OCI-LY3 (cell line): ENCODE data around the gene TMEM212.

Experiments used
- H2AFZ ChIP-seq: fragments of 200-600, 300-600 bp; shearing (Covaris generic); 2 replicates; pipeline ENCODE4 v1.6.0; 2014; ENCODE audit warnings: antibody characterized with exemption, low read depth, low read length
- H3K27ac ChIP-seq: fragments of 200-600, 300-600 bp; sonication (generic); 2 replicates; pipeline ENCODE4 v1.5.1; 2014; ENCODE audit warnings: mild to moderate bottlenecking, low read length, moderate library complexity, mixed read lengths
- H3K27me3 ChIP-seq: fragments of 200-600, 300-600 bp; sonication (generic); 2 replicates; pipeline ENCODE4 v1.6.1; 2014; ENCODE audit warnings: low read depth, low read length, mixed read lengths
- H3K36me3 ChIP-seq: fragments of 200-600, 300-600 bp; sonication (generic); replicated peaks from 2 replicates; pipeline ENCODE3; 2014; ENCODE audit warnings: low read depth, low read length, mixed read lengths
- H3K4me1 ChIP-seq: fragments of 300-600, 200-600 bp; sonication (generic); 2 replicates; pipeline ENCODE4 v1.6.1; 2014; ENCODE audit warnings: low read length, mixed read lengths
- H3K4me2 ChIP-seq: fragments of 200-600, 300-600 bp; sonication (generic); 2 replicates; pipeline ENCODE4 v1.6.1; 2014; ENCODE audit warnings: low read length, mixed read lengths
- H3K4me3 ChIP-seq: fragments of 300-600, 200-600 bp; sonication (generic); 2 replicates; pipeline ENCODE4 v1.5.1; 2014; ENCODE audit warnings: antibody characterized with exemption, mild to moderate bottlenecking, low read length, moderate library complexity
- H3K79me2 ChIP-seq: fragments of 300-600, 200-600 bp; shearing (Covaris generic); 2 replicates; pipeline ENCODE4 v1.6.1; 2014; ENCODE audit warnings: mild to moderate bottlenecking, low read length, mixed read lengths
- H3K9ac ChIP-seq: fragments of 300-600, 200-600 bp; shearing (Covaris generic); 2 replicates; pipeline ENCODE4 v1.6.0; 2014; ENCODE audit warnings: mild to moderate bottlenecking, low read length, moderate library complexity
- H3K9me3 ChIP-seq: fragments of 200-600, 300-600 bp; shearing (Covaris generic); 2 replicates; pipeline ENCODE4 v1.6.1; 2014; ENCODE audit warnings: low read length, mixed read lengths; ENCODE audit not compliant: insufficient read depth
- H4K20me1 ChIP-seq: fragments of 200-600, 300-600 bp; sonication (generic); 2 replicates; pipeline ENCODE4 v1.6.1; 2016; ENCODE audit warnings: low read length, mixed read lengths; ENCODE audit not compliant: insufficient read depth
- EZH2phosphoT487 ChIP-seq: fragments of 200-600 bp; shearing (Covaris generic); IDR thresholded peaks from 2 replicates; pipeline ENCODE4 v1.6.1; 2018; ENCODE audit warnings: antibody characterized with exemption, mixed run types, low read depth
- TF ChIP-seq, protein P1 (sequence below): fragments of 200-600, 300-600 bp; sonication (generic); IDR thresholded peaks from 2 replicates; pipeline ENCODE4 v1.5.1; 2014; ENCODE audit warnings: antibody characterized with exemption, low read length, low read depth

The TMEM212 gene

GRCh38 chr3:171811295-171811912 is 31.7 kb upstream of the TMEM212 start:
- no peaks in the 10 kb centered on the region for H3K9me3 ChIP-seq
- no peaks in the 10 kb centered on the region for H3K79me2 ChIP-seq
- no peak overlapping the region for H3K27ac ChIP-seq
- H3K4me2 ChIP-seq = no peak overlapping the region
- H2AFZ ChIP-seq = no peak overlapping the region
- no peaks in the 10 kb centered on the region for H3K36me3 ChIP-seq
- no peak overlapping the region for H3K9ac ChIP-seq
- TF ChIP-seq, protein P1, sequence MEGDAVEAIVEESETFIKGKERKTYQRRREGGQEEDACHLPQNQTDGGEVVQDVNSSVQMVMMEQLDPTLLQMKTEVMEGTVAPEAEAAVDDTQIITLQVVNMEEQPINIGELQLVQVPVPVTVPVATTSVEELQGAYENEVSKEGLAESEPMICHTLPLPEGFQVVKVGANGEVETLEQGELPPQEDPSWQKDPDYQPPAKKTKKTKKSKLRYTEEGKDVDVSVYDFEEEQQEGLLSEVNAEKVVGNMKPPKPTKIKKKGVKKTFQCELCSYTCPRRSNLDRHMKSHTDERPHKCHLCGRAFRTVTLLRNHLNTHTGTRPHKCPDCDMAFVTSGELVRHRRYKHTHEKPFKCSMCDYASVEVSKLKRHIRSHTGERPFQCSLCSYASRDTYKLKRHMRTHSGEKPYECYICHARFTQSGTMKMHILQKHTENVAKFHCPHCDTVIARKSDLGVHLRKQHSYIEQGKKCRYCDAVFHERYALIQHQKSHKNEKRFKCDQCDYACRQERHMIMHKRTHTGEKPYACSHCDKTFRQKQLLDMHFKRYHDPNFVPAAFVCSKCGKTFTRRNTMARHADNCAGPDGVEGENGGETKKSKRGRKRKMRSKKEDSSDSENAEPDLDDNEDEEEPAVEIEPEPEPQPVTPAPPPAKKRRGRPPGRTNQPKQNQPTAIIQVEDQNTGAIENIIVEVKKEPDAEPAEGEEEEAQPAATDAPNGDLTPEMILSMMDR = no peak
- no peak for TF ChIP-seq EZH2phosphoT487
- H3K4me1 ChIP-seq = no peaks in the 10 kb centered on the region
- no peaks in the 10 kb centered on the region for H3K27me3 ChIP-seq
- no peak overlapping the region for H3K4me3 ChIP-seq
- no peaks in the 10 kb centered on the region for H4K20me1 ChIP-seq

DNA sequence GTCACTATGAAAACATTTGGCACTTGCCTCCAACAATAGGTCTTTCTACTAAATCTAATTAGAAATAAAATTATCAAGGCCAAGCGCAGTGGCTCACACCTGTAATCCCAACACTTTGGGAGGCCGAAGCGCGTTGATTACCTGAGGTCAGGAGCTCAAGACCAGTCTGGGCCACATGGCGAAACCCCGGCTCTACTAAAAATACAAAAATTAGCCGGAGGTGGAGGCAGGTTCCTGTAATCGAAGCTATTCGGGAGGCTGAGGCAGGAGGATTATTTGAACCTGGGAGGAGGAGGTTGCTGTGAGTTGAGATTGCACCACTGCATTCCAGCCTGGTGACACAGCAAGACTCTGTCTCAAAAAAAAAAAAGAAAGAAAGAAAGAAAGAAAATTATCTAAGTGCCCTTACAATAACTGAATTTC is 31.2 kb upstream of the TMEM212 start:
- H3K9ac ChIP-seq = no peak overlapping the region

DNA sequence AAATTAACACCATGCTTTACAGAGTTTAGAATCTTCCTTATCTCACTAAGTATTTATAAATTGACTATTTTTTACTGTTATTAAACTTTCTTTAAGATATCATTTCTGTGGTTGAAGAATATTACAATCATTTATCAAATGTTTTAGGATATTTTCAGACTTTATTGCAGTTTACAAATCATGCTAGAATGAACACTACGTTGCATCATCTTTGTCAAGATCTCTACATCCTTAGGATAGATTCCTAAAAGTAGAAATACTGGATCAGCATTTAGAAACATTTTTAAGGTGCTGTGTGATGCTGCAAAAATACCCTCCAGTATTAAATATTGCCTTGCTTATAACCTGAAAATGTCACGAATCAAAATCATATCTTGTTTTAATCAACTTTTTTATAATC is 30.3 kb upstream of the TMEM212 start:
- Histone ChIP-seq H3K79me2 (no peaks in the 10 kb centered on the region), H3K27ac (no peak overlapping the region), H3K27me3 (no peaks in the 10 kb centered on the region), H3K9ac (no peak overlapping the region), H3K36me3 (no peaks in the 10 kb centered on the region), H3K4me2 (no peak overlapping the region), H4K20me1 (no peaks in the 10 kb centered on the region), H3K9me3 (no peaks in the 10 kb centered on the region), H3K4me3 (no peak overlapping the region), H3K4me1 (no peaks in the 10 kb centered on the region), H2AFZ (no peak overlapping the region)
- TF ChIP-seq EZH2phosphoT487 = no peak
- TF ChIP-seq, protein P1 = no peak

More for the DNA sequence above, 31.2 kb upstream of the TMEM212 start:
- Histone ChIP-seq H3K4me1 (no peaks in the 10 kb centered on the region), H3K9me3 (no peaks in the 10 kb centered on the region), H2AFZ (no peak overlapping the region), H3K27me3 (no peaks in the 10 kb centered on the region), H3K4me3 (no peak overlapping the region), H4K20me1 (no peaks in the 10 kb centered on the region), H3K27ac (no peak overlapping the region), H3K79me2 (no peaks in the 10 kb centered on the region), H3K36me3 (no peaks in the 10 kb centered on the region), H3K4me2 (no peak overlapping the region)
- TF ChIP-seq EZH2phosphoT487 = no peak
- TF ChIP-seq, protein P1 = no peak

- Histone ChIP-seq H3K36me3 (no peaks in the 10 kb centered on the region), H3K9me3 (no peaks in the 10 kb centered on the region), H3K4me3 (no peak overlapping the region), H3K27ac (no peak overlapping the region), H4K20me1 (no peaks in the 10 kb centered on the region), H2AFZ (no peak overlapping the region), H3K27me3 (no peaks in the 10 kb centered on the region), H3K4me2 (no peak overlapping the region), H3K79me2 (no peaks in the 10 kb centered on the region), H3K9ac (no peak overlapping the region), H3K4me1 (no peaks in the 10 kb centered on the region)
- no peak for TF ChIP-seq EZH2phosphoT487
- TF ChIP-seq, protein P1 = no peak
Measured at GRCh38 chr3:171813278-171813896, 29.8 kb upstream of the TMEM212 start.
